AG04449 (cell line): ENCODE results near the gene EHMT1.

Experiments
- CTCF ChIA-PET: fragments of 350-600 bp; formaldehyde crosslinking; extraction: SDS; loops from one replicate; lab custom pipeline; 2021; ENCODE audit warnings: antibody characterized with exemption; lab: Yijun Ruan, JAX
- POLR2A ChIA-PET: fragments of 400-600, 350-600 bp; formaldehyde crosslinking; extraction: SDS; loops from one replicate; lab custom pipeline; 2020; ENCODE audit warnings: antibody characterized with exemption, inconsistent platforms; lab: Yijun Ruan, JAX
- DNase-seq: peaks from one replicate; pipeline ENCODE4 v3.0.0-alpha.2; 2010; ENCODE audit warnings: low read depth, low spot score
- H3K4me3 ChIP-seq: 2 replicates; pipeline ENCODE4 v1.5.1; 2011; ENCODE audit warnings: low read depth, mild to moderate bottlenecking, control low read depth, low read length
- CTCF ChIP-seq: IDR thresholded peaks from one replicate; pipeline ENCODE4 v1.5.1; 2011; ENCODE audit warnings: mild to moderate bottlenecking, moderate library complexity, low read length, control low read depth, inconsistent platforms; ENCODE audit not compliant: insufficient read depth; ENCODE audit errors: missing control alignments

The EHMT1 gene

GRCh38 chr9:137650259-137650658, 31.5 kb downstream of the EHMT1 start:
- no peak overlapping the region for H3K4me3 ChIP-seq
- POLR2A ChIA-PET: no interaction called here
- DNase-seq: no peak
- CTCF ChIA-PET: interaction anchor here (1.3 to 1.7 kb wide), 2 partner anchors 20 to 23 kb away, joined by 3 to 6 read pairs; no protein-coding TSS in a partner anchor
- TF ChIP-seq CTCF: no peak

DNA sequence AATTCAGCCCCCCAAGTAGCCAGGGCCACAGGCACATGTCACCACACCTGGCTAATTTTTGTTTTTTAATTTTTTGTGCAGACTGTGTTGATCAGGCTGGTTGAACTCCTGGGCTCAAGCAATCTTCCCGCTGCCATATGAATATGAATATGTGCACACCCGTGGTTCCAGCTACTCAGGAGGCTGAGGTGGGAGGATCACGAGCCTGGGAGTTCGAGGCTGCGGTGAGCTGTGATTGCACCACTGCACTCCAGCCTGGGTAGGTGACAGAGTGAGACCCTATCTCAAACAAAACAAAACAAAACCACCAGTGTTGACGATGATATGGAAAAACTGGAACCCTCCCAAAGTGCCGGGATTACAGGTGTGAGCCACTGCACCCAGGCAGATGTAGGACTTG, 32.0 kb downstream of the EHMT1 start:
- CTCF ChIA-PET: interaction anchor here (1.0 to 1.7 kb wide), 2 partner anchors 20 to 22 kb away, joined by 3 to 4 read pairs; no protein-coding TSS in a partner anchor
- TF ChIP-seq CTCF: no peak
- no peak for DNase-seq
- H3K4me3 ChIP-seq: no peak overlapping the region
- POLR2A ChIA-PET: no interaction called here

- DNase-seq: no peak
- H3K4me3 ChIP-seq: no peak overlapping the region
- ChIA-PET CTCF (interaction anchor here (1.0 to 1.2 kb wide), 2 partner anchors 9 to 18 kb away, joined by 4 to 8 read pairs; no protein-coding TSS in a partner anchor), POLR2A (interaction anchor here (0.9 kb wide), 1 partner anchor 9 kb away, joined by 3 read pairs; no protein-coding TSS in a partner anchor)
- TF ChIP-seq CTCF: no peak
These were observed 37.6 kb downstream of the EHMT1 start for GRCh38 chr9:137656416-137656815.

- CTCF ChIA-PET: no interaction called here
These were observed 38.8 kb downstream of the EHMT1 start for GRCh38 chr9:137657606-137658005.

GRCh38 chr9:137658781-137659180, 40.0 kb downstream of the EHMT1 start:
- DNase-seq: no peak
- no peak for TF ChIP-seq CTCF
- no peak overlapping the region for H3K4me3 ChIP-seq
- CTCF ChIA-PET: interaction anchor here (1.4 kb wide), 1 partner anchor 14 kb away, joined by 5 read pairs; no protein-coding TSS in a partner anchor
- POLR2A ChIA-PET: no interaction called here

More at GRCh38 chr9:137657606-137658005, 38.8 kb downstream of the EHMT1 start:
- DNase-seq: no peak
- H3K4me3 ChIP-seq: no peak overlapping the region
- POLR2A ChIA-PET: no interaction called here
- TF ChIP-seq CTCF: no peak

- no peak overlapping the region for H3K4me3 ChIP-seq
- ChIA-PET POLR2A (no interaction called here), CTCF (interaction anchor here (0.8 to 1.4 kb wide), 3 partner anchors 11 to 41 kb away, joined by 3 to 9 read pairs (median 4); partner anchors contain the start of gene EHMT1)
- no peak for DNase-seq
- no peak for TF ChIP-seq CTCF
These were observed 41.3 kb downstream of the EHMT1 start for GRCh38 chr9:137660144-137660543.
